ENCODE measurements around the gene SEMA6D.

Gene SEMA6D

DNA sequence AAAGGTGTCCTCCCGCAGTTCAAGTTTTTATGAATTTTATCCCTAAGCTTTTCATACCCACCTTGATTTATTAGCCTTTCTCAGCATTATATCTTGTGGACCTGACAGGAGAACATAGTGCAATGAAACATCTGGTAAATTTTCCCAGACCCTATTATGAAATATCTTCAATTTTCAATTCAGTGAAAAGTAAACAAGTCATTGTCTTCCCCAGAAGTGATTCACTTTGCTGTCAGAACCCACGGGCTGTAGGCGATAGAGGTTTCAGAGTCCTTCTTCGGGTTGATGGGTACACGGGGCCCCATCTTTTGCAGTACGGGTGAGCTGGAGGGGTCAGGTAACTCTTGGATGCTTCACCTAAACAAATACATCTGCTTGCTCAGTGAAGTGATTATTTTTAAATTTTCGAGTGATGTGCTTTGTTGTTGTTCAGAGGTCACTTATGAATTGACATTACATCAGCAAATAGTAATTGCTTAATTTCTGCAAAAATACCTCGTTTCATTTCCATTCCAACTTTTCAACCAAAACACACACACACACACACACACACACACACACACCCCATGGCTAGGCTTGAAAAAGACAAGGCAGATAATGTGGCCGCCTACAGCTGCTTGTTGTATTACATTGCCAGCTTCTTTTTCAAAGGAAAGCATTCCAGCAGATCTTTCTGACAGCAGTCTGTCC is 102.9 kb downstream of the SEMA6D start:
- no peak overlapping the region for H3K4me3 ChIP-seq (replicated peaks; ENCODE audit: low read depth, low read length)
- TF ChIP-seq, protein P1, sequence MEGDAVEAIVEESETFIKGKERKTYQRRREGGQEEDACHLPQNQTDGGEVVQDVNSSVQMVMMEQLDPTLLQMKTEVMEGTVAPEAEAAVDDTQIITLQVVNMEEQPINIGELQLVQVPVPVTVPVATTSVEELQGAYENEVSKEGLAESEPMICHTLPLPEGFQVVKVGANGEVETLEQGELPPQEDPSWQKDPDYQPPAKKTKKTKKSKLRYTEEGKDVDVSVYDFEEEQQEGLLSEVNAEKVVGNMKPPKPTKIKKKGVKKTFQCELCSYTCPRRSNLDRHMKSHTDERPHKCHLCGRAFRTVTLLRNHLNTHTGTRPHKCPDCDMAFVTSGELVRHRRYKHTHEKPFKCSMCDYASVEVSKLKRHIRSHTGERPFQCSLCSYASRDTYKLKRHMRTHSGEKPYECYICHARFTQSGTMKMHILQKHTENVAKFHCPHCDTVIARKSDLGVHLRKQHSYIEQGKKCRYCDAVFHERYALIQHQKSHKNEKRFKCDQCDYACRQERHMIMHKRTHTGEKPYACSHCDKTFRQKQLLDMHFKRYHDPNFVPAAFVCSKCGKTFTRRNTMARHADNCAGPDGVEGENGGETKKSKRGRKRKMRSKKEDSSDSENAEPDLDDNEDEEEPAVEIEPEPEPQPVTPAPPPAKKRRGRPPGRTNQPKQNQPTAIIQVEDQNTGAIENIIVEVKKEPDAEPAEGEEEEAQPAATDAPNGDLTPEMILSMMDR (IDR thresholded peaks at IDR 0.05; ENCODE audit: low read depth, low read length, missing control alignments), result no peak
- no peak for DNase-seq (ENCODE audit: extremely low read depth, low read depth)

DNA sequence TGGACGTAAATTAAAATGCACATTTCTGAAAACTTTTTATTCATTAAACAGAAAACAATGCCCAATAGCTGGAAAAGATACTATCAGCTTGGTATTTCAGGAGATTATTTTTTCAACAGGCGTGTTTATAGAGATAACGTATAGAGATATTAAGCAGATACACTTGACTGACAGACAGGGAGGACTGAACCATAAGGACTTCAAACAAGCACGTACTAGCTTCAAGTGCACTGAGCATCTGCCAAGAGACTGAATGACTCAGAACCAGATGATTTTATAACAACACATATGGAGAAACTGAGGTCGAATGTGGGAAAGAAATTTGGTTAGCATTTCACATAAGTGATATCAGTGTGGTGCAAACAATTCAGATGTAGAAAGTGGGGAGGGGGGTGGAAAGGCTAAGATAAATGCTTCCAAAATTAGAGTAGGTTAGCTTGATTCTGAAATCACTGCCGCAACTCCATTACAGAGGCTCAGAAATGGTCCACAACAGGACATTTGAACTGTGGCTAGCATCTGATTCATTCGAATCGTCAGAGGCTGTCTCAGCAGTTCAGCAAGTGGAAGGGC is 103.5 kb downstream of the SEMA6D start:
- H3K4me3 ChIP-seq (replicated peaks; ENCODE audit: low read depth, low read length), result no peak overlapping the region
- peak; percentile 3 for DNase-seq (ENCODE audit: extremely low read depth, low read depth)
- TF ChIP-seq, protein P1 (IDR thresholded peaks at IDR 0.05; ENCODE audit: low read depth, low read length, missing control alignments), result no peak

DNA sequence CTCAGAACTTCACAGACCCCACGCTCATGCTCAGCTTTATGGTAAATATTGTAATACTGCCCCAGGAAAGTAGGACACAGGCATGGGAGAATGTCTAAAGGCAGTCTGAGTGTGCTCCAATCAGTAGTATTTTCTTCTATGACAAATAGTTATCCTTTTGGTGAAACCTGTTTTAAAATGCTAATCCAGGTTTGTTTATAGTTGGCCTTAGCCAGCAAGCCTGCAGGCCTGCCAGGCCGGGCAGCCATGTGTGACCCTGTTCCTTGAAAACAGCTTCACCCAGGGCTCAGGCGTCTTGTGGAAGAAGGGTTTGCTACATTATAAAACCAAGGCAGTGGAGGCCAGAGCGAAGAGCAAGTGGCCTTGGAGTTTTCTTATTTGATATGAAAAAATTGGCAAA is 104.7 kb downstream of the SEMA6D start:
- no peak for DNase-seq (ENCODE audit: extremely low read depth, low read depth)
- no peak overlapping the region for H3K4me3 ChIP-seq (replicated peaks; ENCODE audit: low read depth, low read length)
- TF ChIP-seq, protein P1 (IDR thresholded peaks at IDR 0.05; ENCODE audit: low read depth, low read length, missing control alignments), result no peak
